Coronary artery (tissue), 2 donors: Measurements from ENCODE around the gene OFD1.

Source experiments
- DNase-seq: peaks from one replicate; pipeline ENCODE4 v3.0.0-alpha.2; 2017; ENCODE audit warnings: low spot score
- H3K27ac ChIP-seq, 2 donors: fragments of 200-600 bp; sonication (generic); one replicate each; pipeline ENCODE4 v1.5.1; 2016 to 2019
- H3K4me3 ChIP-seq: fragments of 200-600 bp; sonication (generic); 2 replicates; pipeline ENCODE4 v1.5.1; 2016; ENCODE audit warnings: mild to moderate bottlenecking, moderate library complexity
- CTCF ChIP-seq: fragments of 200-600 bp; sonication (generic); IDR thresholded peaks from one replicate; pipeline ENCODE4 v1.5.1; 2019; ENCODE audit warnings: antibody characterized with exemption

Gene OFD1

DNA sequence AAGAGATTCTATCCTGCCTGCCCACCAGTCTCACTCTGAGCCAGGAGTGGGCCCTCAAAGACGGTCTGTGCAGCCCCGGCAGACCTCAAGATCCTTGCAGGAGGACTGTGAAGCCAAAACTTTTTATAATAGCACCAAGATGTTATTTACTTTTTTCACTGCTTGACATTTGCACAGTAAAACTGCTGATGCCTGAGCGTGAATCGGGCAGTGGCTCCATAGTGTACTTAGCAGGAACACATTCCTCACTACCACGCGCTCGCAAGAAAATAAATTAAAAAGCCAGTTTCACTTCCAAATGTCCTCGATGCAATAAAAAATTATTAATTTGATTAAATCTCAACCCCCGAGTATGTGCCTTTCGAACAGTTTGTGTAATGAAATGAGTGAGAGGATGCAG lies 59.9 kb downstream of the OFD1 start:
- DNase-seq, result no peak
- Histone ChIP-seq H3K27ac (no peak overlapping the region), H3K4me3 (no peak overlapping the region)
- TF ChIP-seq CTCF, result no peak

DNA sequence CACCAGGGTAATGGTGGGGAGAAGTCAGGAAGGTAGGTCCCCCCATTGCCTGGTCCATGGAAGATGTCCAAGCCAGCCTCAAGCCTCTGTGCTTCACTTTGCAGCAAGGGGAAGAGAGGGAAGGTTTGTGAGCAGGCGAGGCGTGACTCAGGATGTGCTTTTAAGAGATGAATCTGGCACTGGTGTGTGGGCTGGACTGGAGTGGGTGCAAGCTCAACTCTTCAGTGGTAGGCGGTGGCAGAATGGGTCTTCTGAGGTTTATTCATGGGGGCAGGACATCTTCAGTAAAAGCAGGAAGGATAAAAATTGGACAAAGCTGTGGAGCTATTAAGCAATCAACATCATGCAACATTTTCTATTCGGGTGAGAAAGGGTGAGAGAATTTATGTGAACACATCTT lies 63.0 kb downstream of the OFD1 start:
- DNase-seq, result no peak
- Histone ChIP-seq H3K4me3 (no peak overlapping the region), H3K27ac (no peak overlapping the region)
- TF ChIP-seq CTCF, result no peak

DNA sequence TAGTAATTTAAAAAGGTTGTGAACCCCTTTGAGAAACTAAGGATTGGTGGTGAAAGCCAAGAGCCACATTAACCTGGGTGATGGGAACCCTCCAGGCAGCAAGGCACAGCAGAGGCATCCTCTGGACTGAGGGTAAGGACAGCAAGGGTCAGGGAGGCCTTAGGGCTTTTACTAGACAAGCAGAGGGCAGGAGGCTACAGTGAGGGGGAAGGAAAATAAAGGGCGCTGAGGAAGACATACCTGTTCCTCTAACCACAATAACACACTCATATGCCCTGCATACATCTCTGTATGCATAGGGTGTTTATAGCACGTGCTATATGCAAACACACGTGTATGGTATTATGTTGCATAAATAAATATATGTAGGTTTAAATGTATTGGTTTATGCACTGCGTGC lies 63.6 kb downstream of the OFD1 start:
- no peak for DNase-seq
- no peak for TF ChIP-seq CTCF

DNA sequence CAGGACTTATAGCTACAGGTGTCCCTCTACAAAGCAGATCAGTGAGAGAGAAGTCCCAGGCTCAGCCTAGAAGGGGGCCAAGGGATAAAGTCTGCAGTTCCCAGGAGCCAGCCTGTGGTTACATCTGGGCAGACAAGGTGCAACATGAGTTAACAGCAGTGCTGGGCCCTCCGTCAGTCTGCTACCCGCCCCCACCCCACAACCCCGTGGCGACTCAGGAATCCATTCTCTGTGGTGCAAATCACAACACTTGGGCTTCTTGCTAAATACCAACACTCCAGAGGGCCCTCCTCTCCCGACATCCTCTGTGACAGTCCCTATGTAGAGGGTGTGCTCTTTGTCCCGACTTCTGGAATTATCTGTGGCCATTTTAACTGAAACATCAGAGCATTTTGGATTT lies 68.6 kb downstream of the OFD1 start:
- DNase-seq, result no peak
- H3K4me3 ChIP-seq, result no peak overlapping the region
- no peak overlapping the region for H3K27ac ChIP-seq
- TF ChIP-seq CTCF, result no peak

More for the DNA sequence above, 63.6 kb downstream of the OFD1 start:
- Histone ChIP-seq H3K27ac (no peak overlapping the region), H3K4me3 (no peak overlapping the region)

DNA sequence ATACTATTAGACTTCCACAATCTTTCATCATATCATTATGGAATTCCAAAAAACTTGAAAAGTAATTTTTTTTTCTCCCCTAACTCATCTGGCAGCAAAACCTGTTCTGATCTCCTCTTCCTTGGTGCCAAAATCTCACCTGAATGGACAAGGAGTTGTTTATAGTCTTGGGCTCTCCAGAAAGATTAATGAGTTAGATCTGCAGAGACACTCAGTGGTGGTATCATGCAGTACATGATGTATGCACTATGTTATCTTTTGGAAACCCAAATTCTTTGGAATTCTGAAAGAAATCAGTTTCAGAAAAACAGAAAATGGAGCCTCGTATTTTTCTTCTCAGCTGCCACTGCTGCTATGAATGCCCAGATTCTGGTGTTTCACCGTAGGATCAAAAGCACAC lies 70.7 kb downstream of the OFD1 start:
- no peak for TF ChIP-seq CTCF
- no peak overlapping the region for H3K4me3 ChIP-seq
- DNase-seq, result no peak
- H3K27ac ChIP-seq, result no peak overlapping the region

DNA sequence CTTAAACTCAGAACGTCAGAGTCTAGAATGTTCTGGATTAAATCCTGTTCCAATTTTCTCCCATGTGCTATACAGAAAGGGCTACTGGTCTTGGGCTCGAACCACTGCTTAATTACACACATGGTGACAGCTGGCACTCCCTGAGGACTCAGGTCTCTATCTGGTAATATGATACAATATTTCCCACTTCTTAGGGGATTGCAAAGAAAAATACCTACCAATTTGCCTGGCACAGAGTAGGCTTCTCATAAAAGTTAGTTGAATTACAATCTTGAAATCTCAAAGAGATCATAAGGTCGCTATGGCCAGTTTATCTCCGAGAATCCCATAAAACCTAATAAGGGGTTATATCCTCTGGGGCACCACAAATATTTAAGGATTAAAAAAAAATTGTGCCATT lies 73.7 kb downstream of the OFD1 start:
- H3K27ac ChIP-seq, result no peak overlapping the region
- H3K4me3 ChIP-seq, result no peak overlapping the region
- TF ChIP-seq CTCF, result no peak
- DNase-seq, result no peak

DNA sequence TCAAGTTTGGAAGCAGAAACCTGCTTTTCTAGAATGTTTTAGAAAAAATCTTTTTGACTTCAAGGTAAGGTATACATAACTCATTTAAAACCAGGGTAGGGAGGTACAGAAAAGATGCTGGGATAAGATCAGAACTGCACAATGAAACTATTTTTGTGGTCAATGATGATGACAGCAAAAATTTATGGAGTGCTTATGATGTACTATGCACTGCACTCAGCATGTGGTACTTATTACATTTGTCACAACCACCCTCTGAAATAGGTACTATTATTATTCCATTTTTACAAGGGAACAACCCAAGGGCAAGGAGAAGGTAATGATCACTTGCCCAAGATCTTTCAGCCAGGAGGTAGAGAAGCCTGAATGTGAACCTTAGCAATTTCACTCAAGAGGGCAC lies 74.3 kb downstream of the OFD1 start:
- DNase-seq, result no peak
- H3K27ac ChIP-seq, result no peak overlapping the region
- TF ChIP-seq CTCF, result no peak
- H3K4me3 ChIP-seq, result no peak overlapping the region
